Stimulated activated naive B cell treated with anti-CD40 and anti-IgM and Interleukin-4, amounts not matched to agents 10 μg/mL and 1 μg/mL and 100 μg/mL, for 72 hours (primary cell): Measurements from ENCODE around the gene CDC42BPB.
"Not testable (repeated sequence)": the region's sequence is repeated elsewhere in the genome, so short reads cannot be mapped to it uniquely, and the experiment has no call there.

ENCODE experiments used
- ATAC-seq, 2 donors: fragments of 150-1000 bp; cut with Tn5 transposase; replicated peaks; 2 replicates each; pipeline ENCODE4 v1.10.0; 2021; ENCODE audit warnings: moderate library complexity in 1 of 2
- DNase-seq: peaks from one replicate; pipeline ENCODE4 v3.0.0; 2021
- H3K27ac Mint-ChIP-seq: one replicate; pipeline ENCODE4 v1.8.0; 2022; ENCODE audit warnings: mild to moderate bottlenecking, mixed read lengths
- H3K27me3 Mint-ChIP-seq, 2 donors: one replicate each; pipeline ENCODE4 v1.8.0; 2022; ENCODE audit warnings: mixed read lengths in 2 of 2
- H3K36me3 Mint-ChIP-seq, 2 donors: one replicate each; pipeline ENCODE4 v1.8.0; 2022; ENCODE audit warnings: mixed read lengths in 2 of 2, mild to moderate bottlenecking in 1 of 2
- H3K4me1 Mint-ChIP-seq, 2 donors: one replicate each; pipeline ENCODE4 v1.8.0; 2022; ENCODE audit warnings: mixed read lengths in 2 of 2, mild to moderate bottlenecking in 1 of 2
- H3K4me3 Mint-ChIP-seq, 2 donors: one replicate each; pipeline ENCODE4 v1.8.0; 2022; ENCODE audit warnings: mild to moderate bottlenecking in 2 of 2, mixed read lengths in 2 of 2, moderate library complexity in 1 of 2
- H3K9me3 Mint-ChIP-seq, 2 donors: one replicate each; pipeline ENCODE4 v1.8.0; 2022; ENCODE audit warnings: mixed read lengths in 2 of 2, mild to moderate bottlenecking in 1 of 2

The CDC42BPB gene

GRCh38 chr14:102926840-102927239, 130.5 kb downstream of the CDC42BPB start:
- H3K4me3 Mint-ChIP-seq: not testable (repeated sequence)

GRCh38 chr14:102926104-102926503, 131.2 kb downstream of the CDC42BPB start:
- DNase-seq: no peak
- peaks cover 19 to 25% of the 10 kb centered on the region in 2 donors for H3K4me1 Mint-ChIP-seq
- no peaks in the 10 kb centered on the region for H3K9me3 Mint-ChIP-seq
- peaks cover 19 to 40% of the 10 kb centered on the region in 2 donors for H3K27me3 Mint-ChIP-seq
- H3K27ac Mint-ChIP-seq: no peak overlapping the region
- no peak for ATAC-seq
- no peak overlapping the region for H3K4me3 Mint-ChIP-seq
- H3K36me3 Mint-ChIP-seq: no peaks in the 10 kb centered on the region

More at GRCh38 chr14:102926840-102927239, 130.5 kb downstream of the CDC42BPB start:
- not testable (repeated sequence) for H3K27ac Mint-ChIP-seq, H3K9me3 Mint-ChIP-seq, ATAC-seq, DNase-seq, H3K36me3 Mint-ChIP-seq
- H3K4me1 Mint-ChIP-seq: peaks cover 19 to 25% of the 10 kb centered on the region in 2 donors
- peaks cover 19 to 40% of the 10 kb centered on the region in 2 donors for H3K27me3 Mint-ChIP-seq

GRCh38 chr14:102925646-102926045, 131.7 kb downstream of the CDC42BPB start:
- DNase-seq (no peak), ATAC-seq (no peak)
- H3K27ac Mint-ChIP-seq: no peak overlapping the region
- peaks cover 17 to 25% of the 10 kb centered on the region in 2 donors for H3K4me1 Mint-ChIP-seq
- H3K4me3 Mint-ChIP-seq: no peak overlapping the region
- peaks cover 17 to 36% of the 10 kb centered on the region in 2 donors for H3K27me3 Mint-ChIP-seq
- no peaks in the 10 kb centered on the region for H3K9me3 Mint-ChIP-seq
- no peaks in the 10 kb centered on the region for H3K36me3 Mint-ChIP-seq

GRCh38 chr14:102924632-102925588, 132.4 kb downstream of the CDC42BPB start:
- Mint-ChIP-seq H3K4me1 (peaks cover 16 to 25% of the 10 kb centered on the region in 2 donors), H3K36me3 (no peaks in the 10 kb centered on the region), H3K27me3 (peaks cover 16 to 35% of the 10 kb centered on the region in 2 donors), H3K9me3 (no peaks in the 10 kb centered on the region), H3K4me3 (no peak overlapping the region), H3K27ac (no peak overlapping the region)
- DNase-seq (no peak), ATAC-seq (no peak)

- H3K4me3 Mint-ChIP-seq: no peak overlapping the region
These were observed 133.3 kb downstream of the CDC42BPB start for GRCh38 chr14:102923925-102924486.

GRCh38 chr14:102923201-102923924, 134.0 kb downstream of the CDC42BPB start:
- H3K4me1 Mint-ChIP-seq: peaks cover 14 to 15% of the 10 kb centered on the region in 2 donors
- DNase-seq (no peak), ATAC-seq (peak in 1 of 2 donors; percentile 32)
- peak overlapping the region; percentile 37 for H3K27ac Mint-ChIP-seq
- H3K4me3 Mint-ChIP-seq: peak overlapping the region in 1 of 2 donors; percentile 76
- no peaks in the 10 kb centered on the region for H3K36me3 Mint-ChIP-seq
- peaks cover 16 to 30% of the 10 kb centered on the region in 2 donors for H3K27me3 Mint-ChIP-seq
- no peaks in the 10 kb centered on the region for H3K9me3 Mint-ChIP-seq

More at GRCh38 chr14:102923925-102924486, 133.3 kb downstream of the CDC42BPB start:
- DNase-seq (no peak), ATAC-seq (no peak)
- Mint-ChIP-seq H3K4me1 (peaks cover 14 to 20% of the 10 kb centered on the region in 2 donors), H3K27me3 (peaks cover 16 to 35% of the 10 kb centered on the region in 2 donors), H3K9me3 (no peaks in the 10 kb centered on the region), H3K27ac (peak overlapping the region; percentile 65), H3K36me3 (no peaks in the 10 kb centered on the region)

- DNase-seq (no peak), ATAC-seq (peak; percentile 22 to 38)
- Mint-ChIP-seq H3K27me3 (peaks cover 16 to 25% of the 10 kb centered on the region in 2 donors), H3K9me3 (no peaks in the 10 kb centered on the region), H3K4me3 (peak within 1 kb of the TSS in 1 of 2 donors; percentile 76), H3K4me1 (peaks cover 10 to 14% of the 10 kb centered on the region in 2 donors), H3K36me3 (no peaks in the 10 kb centered on the region), H3K27ac (peak within 1 kb of the TSS; percentile 37)
These were observed 134.7 kb downstream of the CDC42BPB start, which contains the start of gene AMN for GRCh38 chr14:102922490-102923200. TSS of gene AMN (plus strand) at chr14:102922663. CDS start at chr14:102922689, 26 bp downstream.

- no peaks in the 10 kb centered on the region for H3K36me3 Mint-ChIP-seq
- peaks cover 10 to 15% of the 10 kb centered on the region in 2 donors for H3K4me1 Mint-ChIP-seq
- ATAC-seq (no peak), DNase-seq (no peak)
- H3K27ac Mint-ChIP-seq: no peak overlapping the region
- H3K27me3 Mint-ChIP-seq: peaks cover 4 to 16% of the 10 kb centered on the region in 2 donors
- H3K4me3 Mint-ChIP-seq: no peak overlapping the region
- no peaks in the 10 kb centered on the region for H3K9me3 Mint-ChIP-seq
These were observed 136.4 kb downstream of the CDC42BPB start for GRCh38 chr14:102920998-102921304.

- no peaks in the 10 kb centered on the region for H3K36me3 Mint-ChIP-seq
These were observed 136.9 kb downstream of the CDC42BPB start for GRCh38 chr14:102920273-102920997.

GRCh38 chr14:102918438-102918837, 138.9 kb downstream of the CDC42BPB start:
- Mint-ChIP-seq H3K27me3 (peaks cover 0 to 5% of the 10 kb centered on the region in 2 donors), H3K9me3 (no peaks in the 10 kb centered on the region), H3K27ac (no peak overlapping the region), H3K4me1 (peaks cover 17 to 22% of the 10 kb centered on the region in 2 donors), H3K36me3 (peaks cover 0 to 4% of the 10 kb centered on the region in 2 donors), H3K4me3 (no peak overlapping the region)
- ATAC-seq (no peak), DNase-seq (no peak)

More at GRCh38 chr14:102920273-102920997, 136.9 kb downstream of the CDC42BPB start:
- H3K9me3 Mint-ChIP-seq: no peaks in the 10 kb centered on the region
- DNase-seq: no peak
- H3K27me3 Mint-ChIP-seq: peaks cover 0 to 12% of the 10 kb centered on the region in 2 donors
- H3K4me3 Mint-ChIP-seq: no peak overlapping the region
- no peak overlapping the region for H3K27ac Mint-ChIP-seq
- peaks cover 10 to 14% of the 10 kb centered on the region in 2 donors for H3K4me1 Mint-ChIP-seq
- no peak for ATAC-seq

- Mint-ChIP-seq H3K4me3 (peak overlapping the region in 1 of 2 donors; percentile 14), H3K4me1 (peaks cover 18 to 21% of the 10 kb centered on the region in 2 donors), H3K36me3 (peaks cover 1 to 9% of the 10 kb centered on the region in 2 donors), H3K27ac (peak overlapping the region; percentile 77), H3K27me3 (no peaks in the 10 kb centered on the region), H3K9me3 (no peaks in the 10 kb centered on the region)
- DNase-seq (no peak), ATAC-seq (peak; percentile 22 to 48)
These were observed 139.7 kb downstream of the CDC42BPB start for GRCh38 chr14:102917469-102918211.

- Mint-ChIP-seq H3K27me3 (no peaks in the 10 kb centered on the region), H3K4me3 (peak overlapping the region in 1 of 2 donors; percentile 14), H3K27ac (peak overlapping the region; percentile 77), H3K9me3 (no peaks in the 10 kb centered on the region), H3K4me1 (peaks cover 19 to 21% of the 10 kb centered on the region in 2 donors), H3K36me3 (peaks cover 5 to 15% of the 10 kb centered on the region in 2 donors)
- ATAC-seq (peak; percentile 39 to 42), DNase-seq (no peak)
These were observed 140.3 kb downstream of the CDC42BPB start for GRCh38 chr14:102917056-102917385.
